SK-N-SH (cell line): ENCODE measurements around the gene EPB41L4A. TPM values are rescaled to one million over a fixed set of nuclear protein-coding genes. Genes with fewer than 3 reads are reported as not detected.

Experiments
- CTCF ChIA-PET: fragments of 300-600, 350-600 bp; formaldehyde crosslinking; extraction: SDS; loops from one replicate; lab custom pipeline; 2021; lab: Yijun Ruan, JAX
- POLR2A ChIA-PET: fragments of 350-600 bp; sonication (Branson Sonifier 250); formaldehyde crosslinking; extraction: SDS; loops from one replicate; lab custom pipeline; 2020; ENCODE audit warnings: antibody characterized with exemption, inconsistent platforms; lab: Yijun Ruan, JAX
- DNase-seq: peaks from one replicate; pipeline ENCODE4 v3.0.0; 2012
- H2AFZ ChIP-seq: fragments of 200-600 bp; sonication (generic); 2 replicates; pipeline ENCODE4 v1.8.1; 2016; ENCODE audit warnings: antibody characterized with exemption, mild to moderate bottlenecking, low read depth
- H3F3A ChIP-seq: fragments of 200-600 bp; sonication (generic); replicated peaks from 2 replicates; pipeline ENCODE3; 2016; ENCODE audit warnings: antibody characterized with exemption, mild to moderate bottlenecking; ENCODE audit not compliant: insufficient read depth
- H3K27ac ChIP-seq, 2 experiments: fragments of 200-500 bp in 1 of 2; fragments of 200-600 bp in 1 of 2; sonication (Bioruptor generic) in 1 of 2; sonication (generic), shearing (Covaris generic) in 1 of 2; 2 replicates each; pipeline versions ENCODE4 v1.5.1 to v1.6.1; 2014 to 2016; ENCODE audit warnings: low read depth in 2 of 2, inconsistent platforms in 1 of 2, low read length in 1 of 2, mild to moderate bottlenecking in 1 of 2, mixed read lengths in 1 of 2
- H3K27me3 ChIP-seq: fragments of 200-600 bp; sonication (generic), shearing (Covaris generic); 2 replicates; pipeline ENCODE4 v1.6.1; 2016; ENCODE audit warnings: mixed run types; ENCODE audit not compliant: insufficient read depth
- H3K36me3 ChIP-seq, 2 experiments: fragments of 200-500 bp in 1 of 2; fragments of 200-600 bp in 1 of 2; sonication (Bioruptor generic) in 1 of 2; sonication (generic) in 1 of 2; replicated peaks in 1 of 2; 2 replicates each; pipeline versions ENCODE3 to v1.5.1; 2014 to 2016; ENCODE audit warnings: low read length in 1 of 2, mild to moderate bottlenecking in 1 of 2; ENCODE audit not compliant: insufficient read depth in 2 of 2, control insufficient read depth in 1 of 2
- H3K4me1 ChIP-seq, 2 experiments: fragments of 200-500 bp in 1 of 2; fragments of 200-600 bp in 1 of 2; sonication (Bioruptor generic) in 1 of 2; sonication (generic), shearing (Covaris generic) in 1 of 2; 2 replicates each; pipeline versions ENCODE4 v1.5.1 to v1.6.1; 2014 to 2016; ENCODE audit warnings: low read depth in 1 of 2, low read length in 1 of 2, mixed run types in 1 of 2; ENCODE audit not compliant: insufficient read depth in 2 of 2, control insufficient read depth in 1 of 2
- H3K4me2 ChIP-seq: fragments of 200-600 bp; sonication (generic), shearing (Covaris generic); 2 replicates; pipeline ENCODE4 v1.6.1; 2017; ENCODE audit warnings: mixed run types
- H3K4me3 ChIP-seq, 2 experiments: fragments of 200-500 bp in 1 of 2; fragments of 200-600 bp in 1 of 2; sonication (Bioruptor generic) in 1 of 2; sonication (generic), shearing (Covaris generic) in 1 of 2; 2 replicates each; pipeline versions ENCODE4 v1.5.1 to v1.8.1; 2014 to 2016; ENCODE audit warnings: low read depth in 2 of 2, inconsistent platforms in 1 of 2, low read length in 1 of 2, mild to moderate bottlenecking in 1 of 2, mixed read lengths in 1 of 2, moderate library complexity in 1 of 2
- H3K79me2 ChIP-seq: fragments of 200-600 bp; sonication (generic); 2 replicates; pipeline ENCODE4 v1.8.1; 2017; ENCODE audit warnings: mild to moderate bottlenecking; ENCODE audit not compliant: insufficient read depth
- H3K9ac ChIP-seq: fragments of 200-600 bp; sonication (generic); 2 replicates; pipeline ENCODE4 v1.6.1; 2017; ENCODE audit warnings: mixed run types
- H3K9me2 ChIP-seq: fragments of 200-600 bp; sonication (generic); 2 replicates; pipeline ENCODE4 v1.6.1; 2017; ENCODE audit warnings: mixed run types
- H3K9me3 ChIP-seq: fragments of 200-600 bp; sonication (generic); 2 replicates; pipeline ENCODE4 v1.6.1; 2017; ENCODE audit warnings: mixed run types, mild to moderate bottlenecking, moderate library complexity
- H4K20me1 ChIP-seq: fragments of 200-600 bp; sonication (generic); 2 replicates; pipeline ENCODE4 v1.6.1; 2017; ENCODE audit warnings: mild to moderate bottlenecking, mixed run types; ENCODE audit not compliant: insufficient read depth
- CHD2 ChIP-seq: fragments of 150-350 bp; IDR thresholded peaks from 2 replicates; pipeline ENCODE4 v1.6.1; 2018; ENCODE audit warnings: low read length; ENCODE audit not compliant: partially characterized antibody
- EP300 ChIP-seq, 2 experiments: IDR thresholded peaks; 2 replicates each; pipeline versions ENCODE4 v1.4.0 to v1.6.1; 2012; ENCODE audit warnings: borderline replicate concordance in 1 of 2, low read depth in 1 of 2, low read length in 1 of 2
- GABPA ChIP-seq: IDR thresholded peaks from 2 replicates; pipeline ENCODE4 v1.4.0; 2012; ENCODE audit warnings: low read depth, mild to moderate bottlenecking
- GATA2 ChIP-seq: sonication (generic); formaldehyde crosslinking; IDR thresholded peaks from 2 replicates; pipeline ENCODE4 v1.5.0; 2020; ENCODE audit warnings: mild to moderate bottlenecking, missing genetic modification reagents
- MEF2A ChIP-seq: IDR thresholded peaks from 2 replicates; pipeline ENCODE4 v1.4.0; 2012; ENCODE audit warnings: low read depth, borderline replicate concordance
- MXI1 ChIP-seq: IDR thresholded peaks from 2 replicates; pipeline ENCODE4 v1.6.1; 2012; ENCODE audit warnings: mild to moderate bottlenecking, low read depth, low read length, improper control_type of control experiment
- NFIC ChIP-seq: IDR thresholded peaks from 2 replicates; pipeline ENCODE4 v1.4.0; 2012; ENCODE audit warnings: borderline replicate concordance
- NRF1 ChIP-seq: IDR thresholded peaks from 2 replicates; pipeline ENCODE4 v1.6.1; 2012; ENCODE audit warnings: low read depth, mild to moderate bottlenecking, low read length
- RXRA ChIP-seq: IDR thresholded peaks from 2 replicates; pipeline ENCODE4 v1.4.0; 2012; ENCODE audit warnings: low read depth, mild to moderate bottlenecking, borderline replicate concordance
- polyA plus RNA-seq, 3 experiments: library from polyadenylated mRNA; depleted of rRNA; stranded (reverse); fragments of >200 nt; gene quantifications; 2 replicates each; pipeline ENCODE4 v1.2.3, GENCODE V29; 2012
- TF ChIP-seq, protein P1 (sequence below): IDR thresholded peaks from 2 replicates; pipeline ENCODE4 v1.6.1; 2012; ENCODE audit warnings: mild to moderate bottlenecking, low read depth, low read length, moderate library complexity
- TF ChIP-seq, protein P2 (sequence below): IDR thresholded peaks from 2 replicates; pipeline ENCODE4 v1.4.0; 2012; ENCODE audit warnings: low read depth, borderline replicate concordance
- TF ChIP-seq, protein P3 (sequence below): IDR thresholded peaks from 2 replicates; pipeline ENCODE4 v1.4.0; 2012; ENCODE audit warnings: low read depth, borderline replicate concordance
- TF ChIP-seq, protein P4 (sequence below): fragments of 150-350 bp; IDR thresholded peaks from 2 replicates; pipeline ENCODE4 v1.6.1; 2016; ENCODE audit warnings: mild to moderate bottlenecking, low read depth, low read length

The EPB41L4A gene
- polyA plus RNA-seq, 1 of the 3 experiments (the other 2 are of a cell fraction): 0.07 TPM

DNA sequence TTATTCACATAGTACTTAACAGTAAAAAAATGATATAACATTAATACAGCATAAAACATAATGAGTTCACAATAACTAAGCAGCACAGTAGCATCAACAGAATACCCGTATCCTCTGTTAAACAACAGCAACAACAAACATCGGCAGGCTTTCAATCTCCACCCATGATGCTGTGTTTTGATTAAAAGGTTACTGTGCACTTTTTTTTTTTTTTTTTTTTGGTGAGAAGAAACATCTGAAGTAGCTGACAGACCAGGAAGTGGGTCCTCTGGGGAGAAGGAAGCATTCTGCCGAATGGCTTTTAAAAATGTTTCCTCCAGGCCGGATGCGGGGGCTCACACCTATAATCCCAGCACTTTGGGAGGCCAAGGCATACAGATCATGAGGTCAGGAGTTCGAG, 282.3 kb downstream of the EPB41L4A start (continued):
- TF ChIP-seq, protein P1, sequence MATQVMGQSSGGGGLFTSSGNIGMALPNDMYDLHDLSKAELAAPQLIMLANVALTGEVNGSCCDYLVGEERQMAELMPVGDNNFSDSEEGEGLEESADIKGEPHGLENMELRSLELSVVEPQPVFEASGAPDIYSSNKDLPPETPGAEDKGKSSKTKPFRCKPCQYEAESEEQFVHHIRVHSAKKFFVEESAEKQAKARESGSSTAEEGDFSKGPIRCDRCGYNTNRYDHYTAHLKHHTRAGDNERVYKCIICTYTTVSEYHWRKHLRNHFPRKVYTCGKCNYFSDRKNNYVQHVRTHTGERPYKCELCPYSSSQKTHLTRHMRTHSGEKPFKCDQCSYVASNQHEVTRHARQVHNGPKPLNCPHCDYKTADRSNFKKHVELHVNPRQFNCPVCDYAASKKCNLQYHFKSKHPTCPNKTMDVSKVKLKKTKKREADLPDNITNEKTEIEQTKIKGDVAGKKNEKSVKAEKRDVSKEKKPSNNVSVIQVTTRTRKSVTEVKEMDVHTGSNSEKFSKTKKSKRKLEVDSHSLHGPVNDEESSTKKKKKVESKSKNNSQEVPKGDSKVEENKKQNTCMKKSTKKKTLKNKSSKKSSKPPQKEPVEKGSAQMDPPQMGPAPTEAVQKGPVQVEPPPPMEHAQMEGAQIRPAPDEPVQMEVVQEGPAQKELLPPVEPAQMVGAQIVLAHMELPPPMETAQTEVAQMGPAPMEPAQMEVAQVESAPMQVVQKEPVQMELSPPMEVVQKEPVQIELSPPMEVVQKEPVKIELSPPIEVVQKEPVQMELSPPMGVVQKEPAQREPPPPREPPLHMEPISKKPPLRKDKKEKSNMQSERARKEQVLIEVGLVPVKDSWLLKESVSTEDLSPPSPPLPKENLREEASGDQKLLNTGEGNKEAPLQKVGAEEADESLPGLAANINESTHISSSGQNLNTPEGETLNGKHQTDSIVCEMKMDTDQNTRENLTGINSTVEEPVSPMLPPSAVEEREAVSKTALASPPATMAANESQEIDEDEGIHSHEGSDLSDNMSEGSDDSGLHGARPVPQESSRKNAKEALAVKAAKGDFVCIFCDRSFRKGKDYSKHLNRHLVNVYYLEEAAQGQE: no peak
- TF ChIP-seq CHD2: no peak
- TF ChIP-seq NFIC: no peak

DNA sequence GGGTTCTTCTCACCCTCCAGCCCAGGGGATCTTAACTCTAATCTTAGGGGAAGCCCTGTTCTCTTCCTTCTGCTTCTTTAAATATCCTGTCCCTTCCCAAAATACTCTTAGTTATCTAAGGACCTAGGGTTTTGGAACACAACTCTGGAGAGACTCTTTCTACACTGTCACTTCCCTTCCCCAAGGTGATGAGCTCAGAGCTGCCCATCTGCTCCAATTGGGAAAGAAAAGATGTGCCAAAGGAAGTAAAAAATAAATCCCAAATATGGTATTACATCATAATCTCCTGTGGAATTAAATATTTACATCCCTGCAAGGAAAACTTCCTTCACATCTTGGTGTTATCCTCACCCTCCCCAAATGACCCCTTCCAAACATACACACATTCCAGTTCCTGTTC, 291.2 kb downstream of the EPB41L4A start:
- no peak for DNase-seq
- H2AFZ ChIP-seq: no peak overlapping the region
- H3F3A ChIP-seq: no peaks in the 10 kb centered on the region
- TF ChIP-seq GABPA (no peak), MEF2A (no peak), MXI1 (no peak), CHD2 (no peak), NRF1 (no peak), GATA2 (no peak), RXRA (no peak), EP300 (IDR thresholded peaks at IDR 0.05; ENCODE audit: borderline replicate concordance in 1 of 2, low read depth in 1 of 2, low read length in 1 of 2) (no peak)
- TF ChIP-seq, protein P2, sequence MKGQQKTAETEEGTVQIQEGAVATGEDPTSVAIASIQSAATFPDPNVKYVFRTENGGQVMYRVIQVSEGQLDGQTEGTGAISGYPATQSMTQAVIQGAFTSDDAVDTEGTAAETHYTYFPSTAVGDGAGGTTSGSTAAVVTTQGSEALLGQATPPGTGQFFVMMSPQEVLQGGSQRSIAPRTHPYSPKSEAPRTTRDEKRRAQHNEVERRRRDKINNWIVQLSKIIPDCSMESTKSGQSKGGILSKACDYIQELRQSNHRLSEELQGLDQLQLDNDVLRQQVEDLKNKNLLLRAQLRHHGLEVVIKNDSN: no peak
- TF ChIP-seq, protein P3, sequence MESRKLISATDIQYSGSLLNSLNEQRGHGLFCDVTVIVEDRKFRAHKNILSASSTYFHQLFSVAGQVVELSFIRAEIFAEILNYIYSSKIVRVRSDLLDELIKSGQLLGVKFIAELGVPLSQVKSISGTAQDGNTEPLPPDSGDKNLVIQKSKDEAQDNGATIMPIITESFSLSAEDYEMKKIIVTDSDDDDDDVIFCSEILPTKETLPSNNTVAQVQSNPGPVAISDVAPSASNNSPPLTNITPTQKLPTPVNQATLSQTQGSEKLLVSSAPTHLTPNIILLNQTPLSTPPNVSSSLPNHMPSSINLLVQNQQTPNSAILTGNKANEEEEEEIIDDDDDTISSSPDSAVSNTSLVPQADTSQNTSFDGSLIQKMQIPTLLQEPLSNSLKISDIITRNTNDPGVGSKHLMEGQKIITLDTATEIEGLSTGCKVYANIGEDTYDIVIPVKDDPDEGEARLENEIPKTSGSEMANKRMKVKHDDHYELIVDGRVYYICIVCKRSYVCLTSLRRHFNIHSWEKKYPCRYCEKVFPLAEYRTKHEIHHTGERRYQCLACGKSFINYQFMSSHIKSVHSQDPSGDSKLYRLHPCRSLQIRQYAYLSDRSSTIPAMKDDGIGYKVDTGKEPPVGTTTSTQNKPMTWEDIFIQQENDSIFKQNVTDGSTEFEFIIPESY: no peak
- TF ChIP-seq, protein P1: no peak
- TF ChIP-seq, protein P4, sequence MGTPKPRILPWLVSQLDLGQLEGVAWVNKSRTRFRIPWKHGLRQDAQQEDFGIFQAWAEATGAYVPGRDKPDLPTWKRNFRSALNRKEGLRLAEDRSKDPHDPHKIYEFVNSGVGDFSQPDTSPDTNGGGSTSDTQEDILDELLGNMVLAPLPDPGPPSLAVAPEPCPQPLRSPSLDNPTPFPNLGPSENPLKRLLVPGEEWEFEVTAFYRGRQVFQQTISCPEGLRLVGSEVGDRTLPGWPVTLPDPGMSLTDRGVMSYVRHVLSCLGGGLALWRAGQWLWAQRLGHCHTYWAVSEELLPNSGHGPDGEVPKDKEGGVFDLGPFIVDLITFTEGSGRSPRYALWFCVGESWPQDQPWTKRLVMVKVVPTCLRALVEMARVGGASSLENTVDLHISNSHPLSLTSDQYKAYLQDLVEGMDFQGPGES: no peak
- H3K27ac ChIP-seq: no peak overlapping the region
- no peaks in the 10 kb centered on the region for H3K9me2 ChIP-seq
- no peak overlapping the region for H3K4me2 ChIP-seq
- POLR2A ChIA-PET: no interaction called here
- no peaks in the 10 kb centered on the region for H3K79me2 ChIP-seq
- CTCF ChIA-PET: interaction anchor here (1.0 kb wide), 1 partner anchor 794 kb away, joined by 3 read pairs; no protein-coding TSS in a partner anchor
- no peaks in the 10 kb centered on the region for H3K36me3 ChIP-seq
- H3K4me3 ChIP-seq: no peak overlapping the region
- no peaks in the 10 kb centered on the region for H3K27me3 ChIP-seq
- no peaks in the 10 kb centered on the region for H4K20me1 ChIP-seq
- peaks cover 0 to 5% of the 10 kb centered on the region in 2 experiments; a peak in 1 of 4 replicates for H3K4me1 ChIP-seq
- H3K9ac ChIP-seq: no peak overlapping the region
- no peaks in the 10 kb centered on the region for H3K9me3 ChIP-seq
